Measurements from ENCODE around the gene TH. TPM values are rescaled to one million over a fixed set of nuclear protein-coding genes. Genes with fewer than 3 reads are reported as not detected.

TH gene
- not detected for total RNA-seq

DNA sequence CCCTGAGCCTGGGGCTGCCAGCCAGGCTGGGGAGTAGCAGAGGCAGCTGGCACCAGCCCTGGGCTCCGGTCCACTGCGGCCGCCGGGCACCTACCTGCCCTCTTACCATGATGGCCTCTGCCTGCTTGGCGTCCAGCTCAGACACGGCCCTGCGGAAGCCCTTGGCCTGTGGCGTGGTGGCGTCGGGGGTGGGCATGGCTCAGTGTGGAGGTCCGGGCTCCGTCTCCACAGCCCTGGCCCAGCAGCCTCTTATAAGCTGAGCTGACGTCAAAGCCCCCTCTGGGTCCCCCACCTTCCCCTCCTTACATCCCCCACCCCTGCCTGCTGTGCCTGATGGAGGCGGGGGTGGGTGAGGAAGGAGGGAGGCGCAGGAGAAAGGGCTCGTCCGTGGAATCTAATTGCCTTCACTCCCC lies at the start of gene TH:
Gene TH (minus strand): TSS at position 225 of the 413 bp plus-strand sequence. CDS start 29 bp downstream, at position 196.
- TF ChIP-seq, protein P1, sequence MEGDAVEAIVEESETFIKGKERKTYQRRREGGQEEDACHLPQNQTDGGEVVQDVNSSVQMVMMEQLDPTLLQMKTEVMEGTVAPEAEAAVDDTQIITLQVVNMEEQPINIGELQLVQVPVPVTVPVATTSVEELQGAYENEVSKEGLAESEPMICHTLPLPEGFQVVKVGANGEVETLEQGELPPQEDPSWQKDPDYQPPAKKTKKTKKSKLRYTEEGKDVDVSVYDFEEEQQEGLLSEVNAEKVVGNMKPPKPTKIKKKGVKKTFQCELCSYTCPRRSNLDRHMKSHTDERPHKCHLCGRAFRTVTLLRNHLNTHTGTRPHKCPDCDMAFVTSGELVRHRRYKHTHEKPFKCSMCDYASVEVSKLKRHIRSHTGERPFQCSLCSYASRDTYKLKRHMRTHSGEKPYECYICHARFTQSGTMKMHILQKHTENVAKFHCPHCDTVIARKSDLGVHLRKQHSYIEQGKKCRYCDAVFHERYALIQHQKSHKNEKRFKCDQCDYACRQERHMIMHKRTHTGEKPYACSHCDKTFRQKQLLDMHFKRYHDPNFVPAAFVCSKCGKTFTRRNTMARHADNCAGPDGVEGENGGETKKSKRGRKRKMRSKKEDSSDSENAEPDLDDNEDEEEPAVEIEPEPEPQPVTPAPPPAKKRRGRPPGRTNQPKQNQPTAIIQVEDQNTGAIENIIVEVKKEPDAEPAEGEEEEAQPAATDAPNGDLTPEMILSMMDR (IDR thresholded peaks at IDR 0.05; ENCODE audit: low read depth), result no peak

DNA sequence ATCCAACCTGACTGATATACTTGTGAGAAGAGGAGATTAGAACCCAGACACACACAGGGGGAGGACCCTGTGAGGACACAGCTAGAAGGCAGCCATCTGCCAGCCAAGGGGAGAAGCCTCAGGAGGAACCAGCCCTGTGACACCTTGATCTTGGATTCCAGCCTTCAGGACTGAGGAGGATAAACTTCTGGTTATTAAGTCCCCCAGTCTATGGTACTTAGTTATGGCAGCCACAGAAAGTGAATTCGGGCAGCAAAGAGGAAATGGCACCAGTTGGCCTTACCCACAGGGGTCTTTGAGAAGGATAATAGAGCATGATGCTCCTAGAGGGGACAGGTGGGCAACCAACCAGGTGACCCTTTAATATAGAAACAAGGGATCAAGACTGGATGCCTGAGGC lies 49.4 kb upstream of the TH start:
- TF ChIP-seq, protein P1 (IDR thresholded peaks at IDR 0.05; ENCODE audit: low read depth), result no peak

DNA sequence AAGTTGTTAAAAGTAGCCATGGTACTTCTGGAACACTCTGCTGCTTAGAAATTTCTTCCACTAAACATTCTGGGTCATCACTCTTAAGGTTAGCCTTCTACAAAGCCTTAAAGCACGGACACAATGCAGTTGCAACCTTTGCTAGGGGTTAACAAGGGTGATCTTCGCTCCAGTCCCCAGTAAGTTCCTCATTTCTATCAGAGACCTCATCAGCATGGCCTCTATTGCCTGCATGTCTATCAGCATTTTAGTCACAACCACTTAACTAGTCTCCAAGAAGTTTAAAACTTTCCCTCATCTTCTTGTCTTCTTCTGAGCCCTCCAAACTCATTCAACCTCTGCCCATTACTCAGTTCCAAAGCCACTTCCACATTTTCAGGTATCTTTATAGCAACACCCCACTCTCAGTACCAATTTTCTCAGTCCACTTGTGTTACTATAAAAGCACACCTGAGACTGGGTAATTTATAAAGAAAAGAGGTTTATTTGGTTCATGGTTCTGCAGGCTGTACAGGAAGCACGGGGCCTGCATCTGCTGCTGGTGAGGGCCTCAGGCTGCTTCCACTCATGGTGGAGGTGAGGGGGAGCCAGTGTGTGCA lies 48.7 kb upstream of the TH start:
- TF ChIP-seq, protein P1 (IDR thresholded peaks at IDR 0.05; ENCODE audit: low read depth), result no peak

DNA sequence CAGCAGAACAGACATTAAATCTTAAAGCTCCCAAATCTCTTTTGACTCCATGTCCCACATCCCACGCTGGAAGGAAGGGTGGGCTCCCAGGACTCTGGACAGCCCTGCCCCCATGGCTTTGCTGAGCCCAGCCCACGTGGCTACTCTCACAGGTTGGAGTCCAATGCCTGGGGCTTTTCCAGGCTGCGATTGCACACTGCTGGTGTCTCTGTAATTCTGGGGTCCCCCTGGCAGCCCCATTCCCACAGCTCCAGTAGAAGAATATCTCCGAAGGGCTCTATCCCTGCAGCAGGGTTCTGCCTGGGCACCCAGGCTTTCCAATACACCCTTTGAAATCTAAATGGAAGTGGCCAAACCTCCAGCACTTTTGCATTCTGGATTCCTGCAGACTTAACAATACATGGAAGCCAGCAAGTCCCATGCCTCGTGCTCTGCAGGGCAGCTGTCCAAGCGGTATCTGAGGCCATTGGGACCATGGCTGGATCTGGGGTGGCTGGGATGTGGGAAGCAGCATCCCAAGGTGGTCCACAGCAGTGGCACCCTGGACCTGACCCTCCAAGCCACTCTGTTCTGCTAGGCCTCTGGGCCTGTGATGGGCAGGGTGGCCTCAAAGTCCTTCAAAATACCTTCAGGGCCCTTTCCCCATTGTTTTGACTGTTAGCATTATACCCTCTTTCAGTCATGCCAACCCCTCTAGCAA lies 47.9 kb upstream of the TH start:
- TF ChIP-seq, protein P1 (IDR thresholded peaks at IDR 0.05; ENCODE audit: low read depth), result no peak

DNA sequence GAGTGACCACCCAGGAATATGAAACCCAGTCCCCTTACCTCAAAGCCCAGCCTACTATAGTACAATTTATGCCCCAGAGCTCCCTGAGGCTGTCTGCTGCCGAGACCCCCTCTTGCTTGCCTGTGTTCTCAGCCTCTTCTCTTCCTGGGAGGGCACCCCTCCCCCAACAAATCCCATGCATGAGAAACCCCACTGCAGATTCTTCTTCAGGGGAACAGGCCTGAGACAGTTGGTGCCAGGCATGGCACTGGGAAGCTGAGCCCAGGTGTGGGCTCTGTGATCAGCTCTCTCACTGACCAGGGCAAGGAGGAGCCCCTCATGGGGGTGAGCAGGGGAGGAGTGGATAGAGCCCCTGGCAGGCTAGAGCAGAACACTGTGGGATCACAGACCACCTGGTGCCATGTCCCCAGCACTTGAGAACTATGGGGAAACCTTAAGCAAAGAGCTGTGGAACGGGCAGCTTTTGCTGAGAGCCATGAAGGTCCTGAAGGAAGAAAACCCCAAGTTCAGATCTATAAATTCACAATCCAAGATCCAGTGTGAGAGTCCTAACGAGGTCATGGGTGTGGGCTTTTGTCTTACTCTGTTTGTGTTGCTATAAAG lies 46.5 kb upstream of the TH start:
- TF ChIP-seq, protein P1 (IDR thresholded peaks at IDR 0.05; ENCODE audit: low read depth), result no peak

DNA sequence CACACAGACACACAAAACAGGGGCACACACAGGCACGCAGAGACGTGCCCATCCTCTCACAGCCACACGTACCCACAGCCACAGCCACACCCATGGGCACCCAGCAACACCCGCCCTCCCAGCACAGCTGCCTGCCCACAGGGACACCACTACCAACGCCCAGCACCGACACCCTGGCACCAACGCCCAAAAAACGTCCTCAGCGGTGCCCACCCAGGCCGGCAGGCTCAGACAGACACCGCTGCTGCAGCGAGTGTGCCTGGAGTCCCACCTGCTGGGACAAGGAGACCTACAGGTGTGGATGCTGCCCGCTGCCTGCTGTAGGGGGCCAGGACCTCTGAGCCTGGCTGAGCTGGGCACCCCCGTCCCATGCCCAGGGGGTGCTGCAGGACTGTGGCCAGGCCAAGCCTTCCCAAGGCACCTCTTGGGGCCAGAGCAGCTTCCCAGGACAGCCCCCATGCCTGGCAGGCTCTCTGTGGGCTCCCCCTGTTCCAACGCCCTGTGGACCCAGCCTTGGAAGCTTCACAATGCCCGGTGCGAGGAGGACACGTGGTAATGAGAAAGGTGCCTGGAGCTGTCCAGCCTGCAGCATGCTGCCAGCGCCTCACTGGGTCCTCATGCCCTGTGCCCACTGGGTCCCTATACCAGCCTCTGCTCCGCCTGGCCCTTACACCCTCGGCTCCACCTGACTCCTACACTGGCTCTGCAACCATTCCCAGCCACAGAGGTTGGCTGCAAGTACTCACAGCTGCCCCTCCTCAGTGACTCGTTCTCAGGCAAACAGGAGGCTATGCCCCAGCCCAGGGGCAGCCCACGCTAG lies 45.8 kb upstream of the TH start:
- TF ChIP-seq, protein P1 (IDR thresholded peaks at IDR 0.05; ENCODE audit: low read depth), result no peak
